H9 (cell line): ENCODE data around the gene EPSTI1. TPM values are rescaled to one million over a fixed set of nuclear protein-coding genes. Genes with fewer than 3 reads are reported as not detected.

Source experiments
- DNase-seq: peaks from one replicate; pipeline ENCODE4 v3.0.0-alpha.2; 2017
- H2AFZ ChIP-seq: one replicate; pipeline ENCODE4 v1.6.1; 2013; ENCODE audit warnings: mild to moderate bottlenecking, low read length, control low read depth, moderate library complexity
- H2AK5ac ChIP-seq: 2 replicates; pipeline ENCODE4 v1.6.1; 2013; ENCODE audit warnings: low read length, control low read depth, mixed read lengths; ENCODE audit not compliant: insufficient read length
- H2BK120ac ChIP-seq: one replicate; pipeline ENCODE4 v1.6.1; 2013; ENCODE audit warnings: low read depth, mild to moderate bottlenecking, low read length, control low read depth, inconsistent platforms; ENCODE audit not compliant: poor library complexity, severe bottlenecking
- H2BK12ac ChIP-seq: 2 replicates; pipeline ENCODE4 v1.6.1; 2013; ENCODE audit warnings: low read length, control low read depth, mixed read lengths, low read depth; ENCODE audit not compliant: insufficient read length
- H2BK15ac ChIP-seq: 2 replicates; pipeline ENCODE4 v1.6.1; 2013; ENCODE audit warnings: low read depth, low read length, control low read depth
- H2BK20ac ChIP-seq: one replicate; pipeline ENCODE4 v1.6.1; 2013; ENCODE audit warnings: low read depth, mild to moderate bottlenecking, low read length, control low read depth, inconsistent platforms; ENCODE audit not compliant: poor library complexity, severe bottlenecking
- H2BK5ac ChIP-seq: 2 replicates; pipeline ENCODE4 v1.6.1; 2013; ENCODE audit warnings: low read length, control low read depth, mixed read lengths; ENCODE audit not compliant: insufficient read length
- H3K14ac ChIP-seq: 2 replicates; pipeline ENCODE4 v1.6.1; 2013; ENCODE audit warnings: low read length, control low read depth; ENCODE audit not compliant: insufficient read depth
- H3K18ac ChIP-seq: 2 replicates; pipeline ENCODE4 v1.6.1; 2013; ENCODE audit warnings: low read depth, mild to moderate bottlenecking, mixed read lengths, low read length, control low read depth; ENCODE audit not compliant: insufficient read length
- H3K23ac ChIP-seq: 2 replicates; pipeline ENCODE4 v1.6.1; 2013; ENCODE audit warnings: low read length, control low read depth, mixed read lengths, low read depth; ENCODE audit not compliant: insufficient read length
- H3K23me2 ChIP-seq: 2 replicates; pipeline ENCODE4 v1.6.1; 2013; ENCODE audit warnings: low read depth, mild to moderate bottlenecking, mixed read lengths, low read length, control low read depth; ENCODE audit not compliant: insufficient read length, poor library complexity, severe bottlenecking
- H3K27ac ChIP-seq: 2 replicates; pipeline ENCODE4 v1.5.1; 2013; ENCODE audit warnings: low read length, control low read depth, mixed read lengths, low read depth; ENCODE audit not compliant: insufficient read length
- H3K27me3 ChIP-seq: 2 replicates; pipeline ENCODE4 v1.6.1; 2013; ENCODE audit warnings: low read length, control low read depth, inconsistent platforms; ENCODE audit not compliant: insufficient read depth
- H3K4ac ChIP-seq: 2 replicates; pipeline ENCODE4 v1.6.1; 2013; ENCODE audit warnings: low read depth, mild to moderate bottlenecking, control low read depth, inconsistent platforms, low read length, moderate library complexity
- H3K4me1 ChIP-seq: 2 replicates; pipeline ENCODE4 v1.6.1; 2013; ENCODE audit warnings: low read length, control low read depth, inconsistent platforms; ENCODE audit not compliant: insufficient read depth
- H3K4me2 ChIP-seq: 2 replicates; pipeline ENCODE4 v1.6.1; 2013; ENCODE audit warnings: low read length, control low read depth, mixed read lengths; ENCODE audit not compliant: insufficient read length, insufficient read depth
- H3K56ac ChIP-seq: 2 replicates; pipeline ENCODE4 v1.6.1; 2013; ENCODE audit warnings: low read depth, mild to moderate bottlenecking, mixed read lengths, low read length, control low read depth; ENCODE audit not compliant: insufficient read length
- H3K79me1 ChIP-seq: 2 replicates; pipeline ENCODE4 v1.6.1; 2013; ENCODE audit warnings: low read depth, mild to moderate bottlenecking, moderate library complexity, low read length, control low read depth, inconsistent platforms; ENCODE audit not compliant: insufficient read depth, poor library complexity, severe bottlenecking
- H3K79me2 ChIP-seq: 2 replicates; pipeline ENCODE4 v1.6.1; 2013; ENCODE audit warnings: low read length, control low read depth, inconsistent platforms; ENCODE audit not compliant: insufficient read depth
- H3K9ac ChIP-seq: 2 replicates; pipeline ENCODE4 v1.6.1; 2013; ENCODE audit warnings: low read length, control low read depth, mixed read lengths; ENCODE audit not compliant: insufficient read length; ENCODE audit errors: extremely low read depth
- H3K9me3 ChIP-seq: one replicate; pipeline ENCODE4 v1.6.1; 2013; ENCODE audit warnings: low read depth, low read length, inconsistent platforms; ENCODE audit not compliant: control insufficient read depth
- H3T11ph ChIP-seq: one replicate; pipeline ENCODE4 v1.6.1; 2013; ENCODE audit warnings: mild to moderate bottlenecking, low read length, control low read depth, inconsistent platforms
- H4K20me1 ChIP-seq: one replicate; pipeline ENCODE4 v1.6.1; 2013; ENCODE audit not compliant: control insufficient read depth, insufficient read length, insufficient read depth
- H4K5ac ChIP-seq: 2 replicates; pipeline ENCODE4 v1.6.1; 2013; ENCODE audit warnings: low read depth, mild to moderate bottlenecking, mixed read lengths, low read length, control low read depth; ENCODE audit not compliant: insufficient read length
- H4K8ac ChIP-seq: replicated peaks from 2 replicates; pipeline ENCODE4 v1.6.1; 2013; ENCODE audit warnings: low read length, control low read depth, mixed read lengths, low read depth; ENCODE audit not compliant: insufficient read length
- H4K91ac ChIP-seq: 2 replicates; pipeline ENCODE4 v1.6.1; 2013; ENCODE audit warnings: low read depth, mild to moderate bottlenecking, moderate library complexity, mixed read lengths, low read length, control low read depth; ENCODE audit not compliant: insufficient read length
- H3K27ac Mint-ChIP-seq, 3 experiments: 2 replicates in 2 of 3; 3 replicates in 1 of 3; pipeline ENCODE4 v1.8.0; 2020 to 2021; ENCODE audit warnings: mixed read lengths in 3 of 3, mild to moderate bottlenecking in 1 of 3, moderate library complexity in 1 of 3
- H3K27me3 Mint-ChIP-seq: 2 replicates; pipeline ENCODE4 v1.8.0; 2021; ENCODE audit warnings: low read depth, mild to moderate bottlenecking, moderate library complexity, mixed read lengths
- H3K36me3 Mint-ChIP-seq, 3 experiments: 2 replicates in 2 of 3; 3 replicates in 1 of 3; pipeline ENCODE4 v1.8.0; 2020 to 2021; ENCODE audit warnings: low read depth in 3 of 3, mixed read lengths in 3 of 3; ENCODE audit not compliant: insufficient read depth in 1 of 3
- H3K4me1 Mint-ChIP-seq, 2 experiments: 2 replicates each; pipeline ENCODE4 v1.8.0; 2020; ENCODE audit warnings: mixed read lengths in 2 of 2
- H3K4me3 Mint-ChIP-seq, 2 experiments: 2 replicates in 1 of 2; 3 replicates in 1 of 2; pipeline ENCODE4 v1.8.0; 2020 to 2021; ENCODE audit warnings: mild to moderate bottlenecking in 2 of 2, mixed read lengths in 2 of 2, moderate library complexity in 1 of 2
- H3K9me3 Mint-ChIP-seq, 2 experiments: 2 replicates in 1 of 2; 3 replicates in 1 of 2; pipeline ENCODE4 v1.8.0; 2020; ENCODE audit warnings: mild to moderate bottlenecking in 2 of 2, mixed read lengths in 2 of 2, moderate library complexity in 1 of 2
- WGBS: extraction: QIAGEN DNeasy Blood & Tissue Kit; methylation state at CpG from one replicate; pipeline ENCODE4 v1.1.7; 2013; ENCODE audit warnings: missing lambda C conversion rate, low lambda C conversion rate, mixed read lengths; ENCODE audit not compliant: insufficient read length; ENCODE audit errors: extremely low coverage; 5-methylcytosine and 5-hydroxymethylcytosine counted together
- total RNA-seq: library from RNA; stranded (reverse); gene quantifications from 2 replicates; pipeline ENCODE4 v1.2.1, GENCODE V29; 2021
- TF ChIP-seq, protein P1 (sequence below): fragments of 200-600 bp; sonication (generic); conservative IDR thresholded peaks from 3 replicates; pipeline ENCODE4 v1.8.0; 2021; ENCODE audit warnings: antibody characterized with exemption, mild to moderate bottlenecking

EPSTI1 gene
- total RNA-seq, 1 experiment from 2014 or later, result 0.70 TPM

DNA sequence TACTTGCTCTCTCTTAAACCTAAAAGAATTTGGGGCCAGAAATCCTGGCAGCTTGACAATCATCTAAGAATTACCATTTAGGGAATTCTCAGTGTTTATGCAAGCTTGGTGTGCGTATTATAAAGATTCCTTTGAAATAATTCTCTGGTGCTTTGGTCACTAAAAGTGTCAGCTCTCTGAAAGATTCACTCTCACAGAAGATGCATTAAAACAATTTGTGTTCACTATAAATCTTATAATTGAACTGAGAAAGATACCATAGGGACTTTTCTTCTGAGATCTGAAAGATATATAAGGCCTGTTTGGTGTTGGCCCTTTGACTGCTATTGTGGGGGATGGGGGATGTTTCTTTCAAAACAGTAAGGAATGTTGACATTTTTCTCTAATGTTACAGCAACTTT, 27.3 kb downstream of the EPSTI1 start:
- Histone ChIP-seq H3K23me2 (no peaks in the 10 kb centered on the region), H4K20me1 (no peaks in the 10 kb centered on the region), H4K91ac (no peak overlapping the region), H2AK5ac (no peak overlapping the region), H3K56ac (no peak overlapping the region), H3K4ac (no peak overlapping the region), H2BK12ac (no peak overlapping the region), H3K14ac (no peak overlapping the region), H2AFZ (no peak overlapping the region), H4K5ac (no peak overlapping the region), H2BK20ac (no peak overlapping the region), H3K23ac (no peak overlapping the region), H2BK5ac (no peak overlapping the region), H3T11ph (no peak overlapping the region), H2BK15ac (no peak overlapping the region), H3K27me3 (no peaks in the 10 kb centered on the region; the same call in 1 of the 2 replicates), H3K9me3 (no peaks in the 10 kb centered on the region), H3K9ac (no peak overlapping the region), H3K79me1 (no peaks in the 10 kb centered on the region), H2BK120ac (no peak overlapping the region), H4K8ac (no peak overlapping the region), H3K4me2 (no peak overlapping the region), H3K27ac (no peak overlapping the region), H3K18ac (no peak overlapping the region), H3K79me2 (no peaks in the 10 kb centered on the region), H3K4me1 (peaks cover 3% of the 10 kb centered on the region; the same call in 1 of the 2 replicates)
- Mint-ChIP-seq H3K27ac (no peak overlapping the region), H3K4me3 (no peak overlapping the region), H3K27me3 (no peaks in the 10 kb centered on the region; the same call in 1 of the 2 replicates), H3K36me3 (no peaks in the 10 kb centered on the region; a peak in 1 of 7 replicates), H3K9me3 (no peaks in the 10 kb centered on the region; a peak in 2 of 5 replicates), H3K4me1 (peaks cover 29 to 33% of the 10 kb centered on the region in 2 experiments)
- no CpG with 5 or more reads among the region's 1 CpG for WGBS
- TF ChIP-seq, protein P1, sequence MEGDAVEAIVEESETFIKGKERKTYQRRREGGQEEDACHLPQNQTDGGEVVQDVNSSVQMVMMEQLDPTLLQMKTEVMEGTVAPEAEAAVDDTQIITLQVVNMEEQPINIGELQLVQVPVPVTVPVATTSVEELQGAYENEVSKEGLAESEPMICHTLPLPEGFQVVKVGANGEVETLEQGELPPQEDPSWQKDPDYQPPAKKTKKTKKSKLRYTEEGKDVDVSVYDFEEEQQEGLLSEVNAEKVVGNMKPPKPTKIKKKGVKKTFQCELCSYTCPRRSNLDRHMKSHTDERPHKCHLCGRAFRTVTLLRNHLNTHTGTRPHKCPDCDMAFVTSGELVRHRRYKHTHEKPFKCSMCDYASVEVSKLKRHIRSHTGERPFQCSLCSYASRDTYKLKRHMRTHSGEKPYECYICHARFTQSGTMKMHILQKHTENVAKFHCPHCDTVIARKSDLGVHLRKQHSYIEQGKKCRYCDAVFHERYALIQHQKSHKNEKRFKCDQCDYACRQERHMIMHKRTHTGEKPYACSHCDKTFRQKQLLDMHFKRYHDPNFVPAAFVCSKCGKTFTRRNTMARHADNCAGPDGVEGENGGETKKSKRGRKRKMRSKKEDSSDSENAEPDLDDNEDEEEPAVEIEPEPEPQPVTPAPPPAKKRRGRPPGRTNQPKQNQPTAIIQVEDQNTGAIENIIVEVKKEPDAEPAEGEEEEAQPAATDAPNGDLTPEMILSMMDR, result no peak
- no peak for DNase-seq
